Keratinocyte (primary cell): ENCODE results near the gene IQCK. TPM values are rescaled to one million over a fixed set of nuclear protein-coding genes. Genes with fewer than 3 reads are reported as not detected.

Experiments
- DNase-seq: peaks from one replicate; pipeline ENCODE4 v3.0.0-alpha.2; 2011; ENCODE audit warnings: low read depth, missing footprints, low spot score
- FAIRE-seq: peaks from 2 replicates; lab custom pipeline; 2011; peaks lifted over from hg19 to GRCh38; lab: Jason Lieb, UNC
- H2AFZ ChIP-seq: 2 replicates; pipeline ENCODE4 v1.6.0; 2012; ENCODE audit warnings: low read length, control low read depth, inconsistent platforms; ENCODE audit not compliant: control insufficient read depth
- H3K27ac ChIP-seq: 2 replicates; pipeline ENCODE4 v1.5.1; 2011; ENCODE audit warnings: low read length; ENCODE audit not compliant: control insufficient read depth, insufficient read depth
- H3K27me3 ChIP-seq: 3 replicates; pipeline ENCODE4 v1.6.0; 2011; ENCODE audit warnings: low read length; ENCODE audit not compliant: control insufficient read depth, insufficient read depth; ENCODE audit errors: extremely low read depth
- H3K36me3 ChIP-seq, 2 experiments: 2 replicates in 1 of 2; 3 replicates in 1 of 2; pipeline ENCODE4 v1.5.1; 2011; ENCODE audit warnings: low read length in 2 of 2, mild to moderate bottlenecking in 1 of 2; ENCODE audit not compliant: control insufficient read depth in 2 of 2, insufficient read depth in 2 of 2; ENCODE audit errors: extremely low read depth in 1 of 2
- H3K4me1 ChIP-seq: 3 replicates; pipeline ENCODE4 v1.5.1; 2011; ENCODE audit warnings: low read length; ENCODE audit not compliant: control insufficient read depth, insufficient read depth; ENCODE audit errors: extremely low read depth
- H3K4me2 ChIP-seq: 3 replicates; pipeline ENCODE4 v1.6.0; 2011; ENCODE audit warnings: low read depth, low read length; ENCODE audit not compliant: control insufficient read depth, insufficient read depth; ENCODE audit errors: extremely low read depth
- H3K4me3 ChIP-seq, 3 experiments: fragments of 200-600 bp in 1 of 3; sonication (generic) in 1 of 3; 2 replicates in 2 of 3; 3 replicates in 1 of 3; pipeline ENCODE4 v1.5.1; 2011 to 2016; ENCODE audit warnings: low read length in 3 of 3, mild to moderate bottlenecking in 3 of 3, control low read depth in 2 of 3, inconsistent platforms in 1 of 3, low read depth in 1 of 3, mixed read lengths in 1 of 3, mixed run types in 1 of 3, moderate library complexity in 1 of 3; ENCODE audit not compliant: control insufficient read depth in 2 of 3, insufficient read depth in 2 of 3; ENCODE audit errors: extremely low read depth in 1 of 3
- H3K79me2 ChIP-seq: 2 replicates; pipeline ENCODE4 v1.6.0; 2012; ENCODE audit warnings: low read length; ENCODE audit not compliant: control insufficient read depth, insufficient read depth
- H3K9ac ChIP-seq: 3 replicates; pipeline ENCODE4 v1.6.0; 2011; ENCODE audit warnings: low read length; ENCODE audit not compliant: control insufficient read depth, insufficient read depth; ENCODE audit errors: extremely low read depth
- H3K9me1 ChIP-seq: 3 replicates; pipeline ENCODE4 v1.6.0; 2011; ENCODE audit warnings: low read length; ENCODE audit not compliant: control insufficient read depth, insufficient read depth; ENCODE audit errors: extremely low read depth
- H3K9me3 ChIP-seq: 2 replicates; pipeline ENCODE4 v1.5.1; 2012; ENCODE audit warnings: low read depth, low read length; ENCODE audit not compliant: control insufficient read depth
- H4K20me1 ChIP-seq: 3 replicates; pipeline ENCODE4 v1.6.0; 2011; ENCODE audit warnings: low read length; ENCODE audit not compliant: control insufficient read depth, insufficient read depth; ENCODE audit errors: extremely low read depth
- CTCF ChIP-seq, 3 experiments: IDR thresholded peaks in 1 of 3; conservative IDR thresholded peaks in 1 of 3; optimal IDR thresholded peaks in 1 of 3; 2 replicates in 2 of 3; 3 replicates in 1 of 3; pipeline versions ENCODE3 to v1.5.1; 2011; ENCODE audit warnings: low read length in 3 of 3, mild to moderate bottlenecking in 3 of 3, moderate library complexity in 2 of 3, control low read depth in 1 of 3, inconsistent platforms in 1 of 3; ENCODE audit not compliant: insufficient read depth in 2 of 3; ENCODE audit errors: extremely low read depth in 1 of 3
- EZH2 ChIP-seq: IDR thresholded peaks from one replicate; pipeline ENCODE4 v1.6.1; 2012; ENCODE audit warnings: inconsistent platforms, mild to moderate bottlenecking, low read length, moderate library complexity
- dilution Hi-C: fragments of 300-500 bp; cut with MboI; formaldehyde crosslinking; loops from one replicate; pipeline ENCODE4 v1.7.0; 2020; ENCODE audit warnings: low sequenced_read_pairs; ENCODE audit not compliant: extremely low pct_ligation_motif_present
- polyA plus RNA-seq, 5 experiments: library from polyadenylated mRNA; depleted of rRNA in 3 of 5; stranded (reverse) in 3 of 5; stranded (forward) in 1 of 5; unstranded in 1 of 5; fragments of >200 nt; gene quantifications; 1 replicate in 1 of 5; 2 replicates in 3 of 5; 3 replicates in 1 of 5; pipeline versions ENCODE4 v1.2.1 to v1.2.3, GENCODE V29; 2011 to 2012; ENCODE audit warnings: missing spikeins in 2 of 5, low read depth in 1 of 5, low replicate concordance in 1 of 5

Gene IQCK
- polyA plus RNA-seq, 1 donor (not counting 4 experiments of a cell fraction or from before 2014, with no cell fraction given): 9.7 TPM

- H3K9me1 ChIP-seq: no peaks in the 10 kb centered on the region
- dilution Hi-C loops: no loop called here
- no peaks in the 10 kb centered on the region for H3K27me3 ChIP-seq
- H3K27ac ChIP-seq: peak overlapping the region; percentile 82
- H2AFZ ChIP-seq: peak overlapping the region; percentile 99
- peak overlapping the region; percentile 77 to 91 (median 78) for H3K4me3 ChIP-seq
- peaks cover 37% of the 10 kb centered on the region for H3K79me2 ChIP-seq
- peak overlapping the region; percentile 88 for H3K9ac ChIP-seq
- peaks cover 15% of the 10 kb centered on the region for H3K4me1 ChIP-seq
- DNase-seq: no peak
- H3K9me3 ChIP-seq: no peaks in the 10 kb centered on the region
- peak overlapping the region; percentile 95 for H3K4me2 ChIP-seq
- peaks cover 6% of the 10 kb centered on the region in 2 experiments for H3K36me3 ChIP-seq
- no peak for TF ChIP-seq EZH2
- TF ChIP-seq CTCF (optimal IDR thresholded peaks at IDR 0.05 in 1 of 3, IDR thresholded peaks at IDR 0.05 in 1 of 3, conservative IDR thresholded peaks at IDR 0.05 in 1 of 3; ENCODE audit: extremely low read depth in 1 of 3, insufficient read depth in 2 of 3, low read length in 3 of 3): no peak
- H4K20me1 ChIP-seq: no peaks in the 10 kb centered on the region
- no peak for FAIRE-seq
Measured at GRCh38 chr16:19718624-19718965, 524 bp downstream of the IQCK start.

GRCh38 chr16:19722269-19722952, 4.3 kb downstream of the IQCK start:
- Histone ChIP-seq H3K9me3 (no peaks in the 10 kb centered on the region), H3K27me3 (no peaks in the 10 kb centered on the region), H3K27ac (no peak overlapping the region), H3K36me3 (no peaks in the 10 kb centered on the region), H2AFZ (no peak overlapping the region), H3K4me2 (no peak overlapping the region), H4K20me1 (no peaks in the 10 kb centered on the region), H3K9ac (no peak overlapping the region), H3K79me2 (peaks cover 9% of the 10 kb centered on the region), H3K4me1 (peaks cover 4% of the 10 kb centered on the region), H3K9me1 (no peaks in the 10 kb centered on the region), H3K4me3 (no peak overlapping the region)
- no peak for DNase-seq
- dilution Hi-C loops: no loop called here
- no peak for FAIRE-seq
- no peak for TF ChIP-seq CTCF (optimal IDR thresholded peaks at IDR 0.05 in 1 of 3, IDR thresholded peaks at IDR 0.05 in 1 of 3, conservative IDR thresholded peaks at IDR 0.05 in 1 of 3; ENCODE audit: extremely low read depth in 1 of 3, insufficient read depth in 2 of 3, low read length in 3 of 3)
